ENCODE data around the gene NT5C3A. TPM values are rescaled to one million over a fixed set of nuclear protein-coding genes. Genes with fewer than 3 reads are reported as not detected.

Gene NT5C3A
- total and polyA plus RNA-seq, 2 experiments from 2014 or later: 28.5 to 45.8 TPM

- TF ChIP-seq CTCF (conservative IDR thresholded peaks at IDR 0.05; ENCODE audit: low read depth in 2 of 2) (no peak), ZNF114 (CRISPR knock-in tag; IDR thresholded peaks at IDR 0.05) (no peak), STAT1 (IDR thresholded peaks at IDR 0.05; ENCODE audit: unreplicated experiment) (no peak)
Measured at GRCh38 chr7:33089142-33089541, 26.6 kb upstream of the NT5C3A start (continued).

- no peak overlapping the region for H3K27ac ChIP-seq (ENCODE audit: low read depth)
- TF ChIP-seq ZNF331 (CRISPR knock-in tag; IDR thresholded peaks at IDR 0.05; ENCODE audit: low read depth) (no peak), ZNF114 (CRISPR knock-in tag; IDR thresholded peaks at IDR 0.05) (no peak)
- Mint-ChIP-seq H3K36me3 (ENCODE audit: low read depth) (no peaks in the 10 kb centered on the region; the same call in 2 of the 3 replicates), H3K27me3 (ENCODE audit: insufficient read depth, low read depth, poor library complexity) (peaks cover 2% of the 10 kb centered on the region), H3K27ac (no peak overlapping the region), H3K4me1 (no peaks in the 10 kb centered on the region), H3K9me3 (no peaks in the 10 kb centered on the region), H3K4me3 (no peak overlapping the region)
- no peak overlapping the region for H3K4me3 ChIP-seq
- no peaks in the 10 kb centered on the region for H3K36me3 ChIP-seq (ENCODE audit: insufficient read depth)
- H3K27me3 ChIP-seq (ENCODE audit: insufficient read depth): no peaks in the 10 kb centered on the region
- no peaks in the 10 kb centered on the region for H3K4me1 ChIP-seq (ENCODE audit: insufficient read depth)
- no peak for DNase-seq (ENCODE audit: low spot score)
- no peak overlapping the region for H2AFZ ChIP-seq
- H4K20me1 ChIP-seq (replicated peaks; ENCODE audit: insufficient read depth): no peaks in the 10 kb centered on the region
- H3F3A ChIP-seq (replicated peaks; ENCODE audit: low read depth): no peaks in the 10 kb centered on the region
- H3K79me2 ChIP-seq (replicated peaks; ENCODE audit: insufficient read depth): no peaks in the 10 kb centered on the region
- no peaks in the 10 kb centered on the region; the same call in 1 of the 2 replicates for H3K9me2 ChIP-seq (ENCODE audit: insufficient read depth)
- ATAC-seq: no peak
- no peak overlapping the region for H3K4me2 ChIP-seq
Measured at GRCh38 chr7:33087858-33088257, 25.3 kb upstream of the NT5C3A start.

- H3K4me3 Mint-ChIP-seq: no peak overlapping the region
- H3K27me3 Mint-ChIP-seq (ENCODE audit: insufficient read depth, low read depth, poor library complexity): peaks cover 2% of the 10 kb centered on the region
Measured at GRCh38 chr7:33087356-33087755, 24.8 kb upstream of the NT5C3A start.

More at GRCh38 chr7:33087356-33087755, 24.8 kb upstream of the NT5C3A start:
- H2AFZ ChIP-seq: no peak overlapping the region
- no peaks in the 10 kb centered on the region for H4K20me1 ChIP-seq (replicated peaks; ENCODE audit: insufficient read depth)
- DNase-seq (ENCODE audit: low spot score): no peak
- no peak overlapping the region for H3K27ac ChIP-seq (ENCODE audit: low read depth)
- H3K4me3 ChIP-seq: no peak overlapping the region
- no peak overlapping the region for H3K27ac Mint-ChIP-seq
- no peaks in the 10 kb centered on the region for H3K4me1 Mint-ChIP-seq
- H3K27me3 ChIP-seq (ENCODE audit: insufficient read depth): no peaks in the 10 kb centered on the region
- no peaks in the 10 kb centered on the region for H3K4me1 ChIP-seq (ENCODE audit: insufficient read depth)
- no peaks in the 10 kb centered on the region for H3K36me3 ChIP-seq (ENCODE audit: insufficient read depth)
- no peak for ATAC-seq
- H3K4me2 ChIP-seq: no peak overlapping the region
- TF ChIP-seq STAT1 (IDR thresholded peaks at IDR 0.05; ENCODE audit: unreplicated experiment): no peak
- H3K79me2 ChIP-seq (replicated peaks; ENCODE audit: insufficient read depth): no peaks in the 10 kb centered on the region
- no peaks in the 10 kb centered on the region for H3F3A ChIP-seq (replicated peaks; ENCODE audit: low read depth)
- H3K36me3 Mint-ChIP-seq (ENCODE audit: low read depth): no peaks in the 10 kb centered on the region; the same call in 2 of the 3 replicates
- H3K9me3 Mint-ChIP-seq: no peaks in the 10 kb centered on the region
- no peaks in the 10 kb centered on the region; the same call in 1 of the 2 replicates for H3K9me2 ChIP-seq (ENCODE audit: insufficient read depth)

Data from GM23338 (cell line).